Activated CD8-positive, alpha-beta memory T cell treated with anti-CD3 and anti-CD28 coated beads, Interleukin-2, amount 50 U/mL, for 1 hour (primary cell): Measurements from ENCODE around the gene SF3A2.

ENCODE experiments used
- DNase-seq: peaks from one replicate; pipeline ENCODE4 v3.0.0-alpha.2; 2020; ENCODE audit errors: extremely low read depth

Gene SF3A2

GRCh38 chr19:2240881-2241760 lies 4.5 kb downstream of the SF3A2 start:
- no peak for DNase-seq

GRCh38 chr19:2242092-2242537 lies 5.5 kb downstream of the SF3A2 start:
- no peak for DNase-seq

- DNase-seq: no peak
These were observed 6.2 kb downstream of the SF3A2 start for GRCh38 chr19:2242816-2243215.

GRCh38 chr19:2243274-2244124 lies 6.9 kb downstream of the SF3A2 start:
- DNase-seq: no peak

- no peak for DNase-seq
These were observed 7.4 kb downstream of the SF3A2 start for GRCh38 chr19:2244125-2244411.

GRCh38 chr19:2244486-2244885 lies 7.9 kb downstream of the SF3A2 start:
- no peak for DNase-seq

GRCh38 chr19:2245273-2245672 lies 8.6 kb downstream of the SF3A2 start:
- no peak for DNase-seq

- DNase-seq: no peak
These were observed 9.5 kb downstream of the SF3A2 start for GRCh38 chr19:2246014-2246620.

GRCh38 chr19:2246801-2247361 lies 10.3 kb downstream of the SF3A2 start:
- DNase-seq: no peak

GRCh38 chr19:2247433-2248101 lies 10.9 kb downstream of the SF3A2 start:
- DNase-seq: no peak

GRCh38 chr19:2248136-2249009 lies 11.7 kb downstream of the SF3A2 start:
- DNase-seq: no peak

GRCh38 chr19:2249010-2249866 lies 12.6 kb downstream of the SF3A2 start, which contains the start of gene AMH:
TSS of gene AMH (plus strand) at chr19:2249323. CDS start at chr19:2249333, 10 bp downstream.
- DNase-seq: no peak

- DNase-seq: no peak
These were observed 13.5 kb downstream of the SF3A2 start for GRCh38 chr19:2249880-2250765.

- no peak for DNase-seq
These were observed 14.1 kb downstream of the SF3A2 start for GRCh38 chr19:2250766-2251105.

GRCh38 chr19:2251106-2252054 lies 14.8 kb downstream of the SF3A2 start:
- DNase-seq: no peak

- no peak for DNase-seq
These were observed 15.6 kb downstream of the SF3A2 start for GRCh38 chr19:2252055-2252796.

GRCh38 chr19:2252797-2253105 lies 16.1 kb downstream of the SF3A2 start:
- no peak for DNase-seq
